Thymus (tissue), 11 donors: ENCODE results near the gene SLC25A25. TPM values are rescaled to one million over a fixed set of nuclear protein-coding genes. Genes with fewer than 3 reads are reported as not detected.

Source experiments
- DNase-seq, 9 donors: peaks; one replicate each; pipeline ENCODE4 v3.0.0-alpha.2; 2013; ENCODE audit warnings: low spot score in 9 of 9, low read depth in 6 of 9, missing footprints in 1 of 9
- H3K27ac ChIP-seq, 2 donors: one replicate each; pipeline ENCODE4 v1.5.1; 2013; ENCODE audit warnings: control low read depth in 1 of 2, low read depth in 1 of 2, low read length in 1 of 2, mild to moderate bottlenecking in 1 of 2, moderate library complexity in 1 of 2
- H3K27me3 ChIP-seq, 2 donors: one replicate each; pipeline ENCODE4 v1.5.1; 2013; ENCODE audit warnings: low read length in 1 of 2; ENCODE audit not compliant: control insufficient read depth in 2 of 2, insufficient read depth in 1 of 2
- H3K36me3 ChIP-seq, 2 donors: one replicate each; pipeline ENCODE4 v1.5.1; 2013; ENCODE audit warnings: low read length in 1 of 2, mild to moderate bottlenecking in 1 of 2, moderate library complexity in 1 of 2; ENCODE audit not compliant: control insufficient read depth in 2 of 2, insufficient read depth in 2 of 2
- H3K4me1 ChIP-seq, 2 donors: one replicate each; pipeline ENCODE4 v1.5.1; 2013; ENCODE audit warnings: low read length in 2 of 2; ENCODE audit not compliant: control insufficient read depth in 2 of 2, insufficient read depth in 2 of 2
- H3K4me3 ChIP-seq, 2 donors: one replicate each; pipeline ENCODE4 v1.5.1; 2013; ENCODE audit warnings: low read length in 2 of 2, control low read depth in 1 of 2, mild to moderate bottlenecking in 1 of 2
- H3K9me3 ChIP-seq, 2 donors: one replicate each; pipeline ENCODE4 v1.5.1; 2013; ENCODE audit warnings: low read length in 1 of 2, mild to moderate bottlenecking in 1 of 2; ENCODE audit not compliant: control insufficient read depth in 2 of 2, insufficient read depth in 1 of 2
- WGBS: extraction: QIAGEN DNeasy Blood & Tissue Kit; methylation state at CpG from one replicate; pipeline ENCODE4 v1.1.7; 2013; 5-methylcytosine and 5-hydroxymethylcytosine counted together
- polyA plus RNA-seq: library from polyadenylated mRNA; stranded (reverse); fragments of 200-250 nt; gene quantifications from one replicate; pipeline ENCODE4 v1.2.3, GENCODE V29; 2013
- total RNA-seq: library from RNA; stranded (reverse); fragments of 120-200 nt; gene quantifications from one replicate; pipeline ENCODE4 v1.2.4, GENCODE V29; 2013
- donor health status: healthy.

The SLC25A25 gene
- total and polyA plus RNA-seq, 2 donors: 12.3 to 13.4 TPM

- no peak overlapping the region for H3K27ac ChIP-seq
- no peaks in the 10 kb centered on the region for H3K9me3 ChIP-seq
- no peak overlapping the region for H3K4me3 ChIP-seq
- H3K4me1 ChIP-seq: peaks cover 0 to 18% of the 10 kb centered on the region in 2 donors
- no peaks in the 10 kb centered on the region for H3K36me3 ChIP-seq
- no peak for DNase-seq
- H3K27me3 ChIP-seq: no peaks in the 10 kb centered on the region
- WGBS: 93% methylated on average over 8 of the region's 8 CpGs
These were observed 75.7 kb downstream of the SLC25A25 start for GRCh38 chr9:128143525-128144238.

DNA sequence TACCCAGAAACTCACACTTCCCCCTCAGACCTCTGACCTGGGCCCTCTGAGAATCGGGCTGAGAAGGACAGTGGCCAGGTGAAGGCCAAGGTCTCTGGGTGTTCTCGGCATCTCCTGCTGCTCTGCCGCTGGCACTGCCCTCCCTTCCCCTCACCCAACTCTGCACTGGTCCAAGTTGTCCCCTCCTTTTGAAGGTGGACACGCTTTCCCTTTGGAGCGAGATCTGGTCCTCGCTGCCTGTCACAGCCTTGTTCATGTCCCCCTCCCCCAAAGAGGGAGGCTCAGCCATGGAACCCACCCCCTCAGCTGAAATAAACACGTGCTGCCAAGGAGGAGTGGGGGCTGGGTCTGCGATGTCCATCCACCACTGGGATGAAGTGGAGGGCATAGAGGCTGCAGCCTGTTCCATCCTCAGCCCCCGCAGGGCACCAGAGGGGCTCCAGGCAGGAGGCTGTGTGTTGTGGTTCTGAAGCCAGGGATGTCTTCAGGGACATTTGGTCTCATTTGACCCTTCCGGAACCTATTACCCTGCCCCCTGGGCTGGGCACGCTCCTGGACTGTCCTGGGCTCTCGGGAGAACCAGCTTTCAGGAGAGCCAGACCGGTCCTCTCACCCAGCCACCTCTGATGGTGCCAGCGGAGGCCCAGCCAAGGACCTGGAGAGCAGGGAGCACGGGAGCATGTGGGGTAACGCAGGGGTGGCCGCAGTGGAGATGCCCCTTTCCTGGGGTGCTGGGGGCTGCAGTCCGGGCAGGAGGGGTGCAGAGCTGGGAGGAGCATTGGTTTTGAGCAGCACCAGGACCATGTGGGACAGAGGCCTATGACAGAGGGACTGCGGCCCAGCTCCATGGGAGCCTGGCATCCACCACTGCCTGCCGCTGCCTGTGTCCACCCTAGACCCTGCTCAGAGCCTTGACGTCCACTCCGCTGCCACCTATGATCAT lies 76.5 kb downstream of the SLC25A25 start:
- Histone ChIP-seq H3K36me3 (no peaks in the 10 kb centered on the region), H3K9me3 (no peaks in the 10 kb centered on the region), H3K27ac (no peak overlapping the region), H3K4me3 (no peak overlapping the region), H3K4me1 (peaks cover 0 to 16% of the 10 kb centered on the region in 2 donors), H3K27me3 (no peaks in the 10 kb centered on the region)
- 97% methylated on average over 22 of the region's 22 CpGs for WGBS
- no peak for DNase-seq

DNA sequence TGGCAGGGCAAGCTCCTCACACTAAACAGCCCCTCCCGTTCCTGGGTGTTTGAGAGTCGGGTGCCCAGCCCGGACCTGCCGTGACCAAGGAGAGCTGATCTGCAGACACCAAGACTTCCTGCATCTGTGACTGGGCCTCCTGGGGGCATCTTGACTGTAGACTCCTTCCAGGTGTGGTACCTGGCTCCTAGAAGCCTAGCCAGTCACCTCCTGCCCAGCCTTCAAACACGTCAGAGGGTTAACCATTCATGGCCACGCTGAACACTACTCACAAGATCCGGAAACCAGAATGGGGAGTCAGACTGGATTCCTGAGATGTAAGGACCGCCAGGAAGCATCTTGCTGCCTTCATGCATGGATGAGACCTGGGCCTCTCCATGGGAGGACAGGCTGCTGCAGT lies 77.5 kb downstream of the SLC25A25 start:
- Histone ChIP-seq H3K9me3 (no peaks in the 10 kb centered on the region), H3K27me3 (no peaks in the 10 kb centered on the region), H3K36me3 (no peaks in the 10 kb centered on the region), H3K27ac (no peak overlapping the region), H3K4me3 (no peak overlapping the region), H3K4me1 (peaks cover 0 to 16% of the 10 kb centered on the region in 2 donors)
- no peak for DNase-seq
- WGBS: 90% methylated on average over 8 of the region's 8 CpGs

DNA sequence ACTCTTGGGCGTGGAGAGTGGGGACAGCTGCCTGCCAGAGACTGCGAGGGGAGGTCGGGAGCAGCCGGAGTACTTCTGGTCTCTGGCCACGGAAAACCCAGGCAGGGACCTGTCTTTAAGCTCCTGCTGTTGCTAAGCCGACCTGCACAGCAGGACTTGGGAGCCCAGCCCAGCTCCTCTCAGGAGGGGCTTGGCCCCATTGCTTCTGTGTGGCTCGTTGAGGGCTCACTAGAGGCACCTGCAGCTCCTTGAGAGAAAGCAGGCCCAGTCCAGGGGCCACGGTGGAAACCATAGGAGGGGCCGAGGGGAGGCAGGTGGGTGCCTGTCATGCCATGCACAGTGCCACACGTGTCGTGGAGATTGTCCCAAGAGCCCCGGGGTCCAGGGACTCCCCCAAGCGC lies 77.9 kb downstream of the SLC25A25 start:
- no peak overlapping the region for H3K27ac ChIP-seq
- 91% methylated on average over 13 of the region's 13 CpGs for WGBS
- DNase-seq: no peak
- no peaks in the 10 kb centered on the region for H3K9me3 ChIP-seq
- H3K36me3 ChIP-seq: no peaks in the 10 kb centered on the region
- no peak overlapping the region for H3K4me3 ChIP-seq
- H3K27me3 ChIP-seq: no peaks in the 10 kb centered on the region
- H3K4me1 ChIP-seq: peaks cover 0 to 16% of the 10 kb centered on the region in 2 donors

DNA sequence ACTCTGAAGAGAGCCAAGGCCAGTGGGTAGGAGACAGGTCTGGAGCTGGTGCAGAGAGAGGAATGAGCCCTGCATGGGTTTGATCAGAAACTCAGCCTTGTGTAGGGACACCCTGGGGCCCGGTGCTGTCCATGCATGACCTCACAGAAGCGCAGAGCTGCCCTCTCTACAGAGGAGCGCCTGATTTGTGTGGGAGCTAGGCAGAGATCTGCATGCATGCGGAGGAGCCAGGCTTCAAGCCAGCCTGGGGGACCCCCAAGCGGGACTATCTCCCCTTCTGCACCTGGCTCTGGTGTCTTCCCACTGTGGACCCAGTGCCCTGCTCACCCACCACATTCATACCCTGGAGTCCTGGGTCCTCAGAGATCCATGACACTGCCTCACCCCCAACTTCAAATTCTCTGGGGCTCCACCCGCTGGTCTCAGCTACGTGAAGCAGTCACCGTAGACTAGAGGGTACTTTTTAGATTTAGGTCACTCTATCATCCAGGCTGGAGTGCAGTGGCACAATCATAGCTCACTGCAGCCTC lies 78.6 kb downstream of the SLC25A25 start:
- Histone ChIP-seq H3K36me3 (no peaks in the 10 kb centered on the region), H3K27me3 (no peaks in the 10 kb centered on the region), H3K27ac (no peak overlapping the region), H3K9me3 (no peaks in the 10 kb centered on the region), H3K4me1 (peaks cover 0 to 15% of the 10 kb centered on the region in 2 donors), H3K4me3 (no peak overlapping the region)
- DNase-seq: no peak
- 97% methylated on average over 8 of the region's 8 CpGs for WGBS

DNA sequence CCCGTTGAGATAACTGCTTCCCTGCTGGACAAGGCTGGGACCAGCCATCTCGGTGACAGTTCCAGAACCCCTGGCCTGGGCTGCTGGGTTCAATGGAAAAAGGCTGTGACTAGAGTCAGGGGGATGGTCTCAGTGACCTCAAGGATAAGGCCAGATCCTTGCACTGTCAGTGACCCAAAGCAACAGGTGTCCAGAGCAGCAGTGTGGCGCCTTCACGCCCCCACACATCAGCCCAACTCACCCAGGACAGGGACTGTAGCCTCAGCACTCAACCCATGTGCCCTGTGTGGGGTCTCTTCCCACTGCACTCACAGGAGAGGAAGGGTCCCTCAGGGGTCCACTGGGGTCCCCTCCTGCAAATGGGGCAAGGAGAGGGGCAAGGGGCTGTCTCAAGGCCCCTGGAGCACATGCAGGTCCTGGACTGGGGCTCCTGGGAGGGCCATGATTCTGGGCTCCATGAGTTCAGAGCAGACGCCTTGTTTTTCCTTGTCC lies 80.5 kb downstream of the SLC25A25 start:
- Histone ChIP-seq H3K36me3 (no peaks in the 10 kb centered on the region), H3K4me1 (peaks cover 0 to 3% of the 10 kb centered on the region in 2 donors), H3K27ac (no peak overlapping the region), H3K4me3 (no peak overlapping the region), H3K9me3 (no peaks in the 10 kb centered on the region), H3K27me3 (no peaks in the 10 kb centered on the region)
- DNase-seq: no peak
- WGBS: 94% methylated on average over 5 of the region's 5 CpGs

DNA sequence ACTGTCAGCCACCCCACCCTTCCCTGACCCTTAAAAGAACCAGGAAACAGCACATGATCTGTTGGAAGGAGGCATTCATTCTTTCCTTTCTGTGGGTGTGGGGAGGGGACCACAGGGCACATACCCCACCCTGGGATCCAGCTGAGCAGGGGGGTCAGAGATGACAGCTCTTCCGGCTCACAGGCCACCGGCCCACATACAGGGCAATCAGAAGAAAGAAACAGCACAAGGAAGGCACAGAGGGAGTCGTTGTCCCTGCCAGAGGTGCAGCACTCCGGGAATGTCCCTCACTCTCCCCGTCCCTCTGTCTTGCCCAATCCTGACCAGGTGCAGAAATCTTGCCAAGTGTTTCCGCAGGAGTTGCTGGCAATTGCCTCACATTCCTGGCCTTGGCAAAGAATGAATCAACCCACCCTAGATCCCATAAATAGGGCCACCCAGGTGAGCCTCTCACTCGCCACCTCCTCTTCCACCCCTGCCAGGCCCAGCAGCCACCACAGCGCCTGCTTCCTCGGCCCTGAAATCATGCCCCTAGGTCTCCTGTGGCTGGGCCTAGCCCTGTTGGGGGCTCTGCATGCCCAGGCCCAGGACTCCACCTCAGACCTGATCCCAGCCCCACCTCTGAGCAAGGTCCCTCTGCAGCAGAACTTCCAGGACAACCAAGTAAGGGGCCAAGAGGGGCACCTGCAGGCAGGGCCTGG lies 81.1 kb downstream of the SLC25A25 start, which contains the start of gene LCN2:
LCN2 (plus strand) TSS at position 453 of the 701 bp plus-strand sequence; CDS start at position 526, 73 bp downstream.
- Histone ChIP-seq H3K27ac (no peak within 1 kb of the TSS), H3K4me3 (no peak within 1 kb of the TSS), H3K36me3 (no peaks in the 10 kb centered on the region), H3K27me3 (no peaks in the 10 kb centered on the region), H3K4me1 (peaks cover 0 to 3% of the 10 kb centered on the region in 2 donors), H3K9me3 (no peaks in the 10 kb centered on the region)
- WGBS: 94% methylated on average over 9 of the region's 9 CpGs
- no peak for DNase-seq

- Histone ChIP-seq H3K27me3 (no peaks in the 10 kb centered on the region), H3K9me3 (no peaks in the 10 kb centered on the region), H3K27ac (no peak overlapping the region), H3K4me3 (no peak overlapping the region), H3K36me3 (no peaks in the 10 kb centered on the region), H3K4me1 (peaks cover 0 to 3% of the 10 kb centered on the region in 2 donors)
- DNase-seq: no peak
- 69% methylated on average over 11 of the region's 11 CpGs for WGBS
These were observed 82.0 kb downstream of the SLC25A25 start for GRCh38 chr9:128149951-128150593.
